ENCODE measurements around the gene PUS1.
A peak's percentile ranks its signal among the peaks of the same experiment; 100 is the strongest.

Gene PUS1

GRCh38 chr12:131928080-131928710, 881 bp upstream of the PUS1 start (continued):
- TF ChIP-seq CSRNP3 (CRISPR knock-in tag; IDR thresholded peaks at IDR 0.05) (no peak), OSR1 (CRISPR knock-in tag; IDR thresholded peaks at IDR 0.05) (no peak)

DNA sequence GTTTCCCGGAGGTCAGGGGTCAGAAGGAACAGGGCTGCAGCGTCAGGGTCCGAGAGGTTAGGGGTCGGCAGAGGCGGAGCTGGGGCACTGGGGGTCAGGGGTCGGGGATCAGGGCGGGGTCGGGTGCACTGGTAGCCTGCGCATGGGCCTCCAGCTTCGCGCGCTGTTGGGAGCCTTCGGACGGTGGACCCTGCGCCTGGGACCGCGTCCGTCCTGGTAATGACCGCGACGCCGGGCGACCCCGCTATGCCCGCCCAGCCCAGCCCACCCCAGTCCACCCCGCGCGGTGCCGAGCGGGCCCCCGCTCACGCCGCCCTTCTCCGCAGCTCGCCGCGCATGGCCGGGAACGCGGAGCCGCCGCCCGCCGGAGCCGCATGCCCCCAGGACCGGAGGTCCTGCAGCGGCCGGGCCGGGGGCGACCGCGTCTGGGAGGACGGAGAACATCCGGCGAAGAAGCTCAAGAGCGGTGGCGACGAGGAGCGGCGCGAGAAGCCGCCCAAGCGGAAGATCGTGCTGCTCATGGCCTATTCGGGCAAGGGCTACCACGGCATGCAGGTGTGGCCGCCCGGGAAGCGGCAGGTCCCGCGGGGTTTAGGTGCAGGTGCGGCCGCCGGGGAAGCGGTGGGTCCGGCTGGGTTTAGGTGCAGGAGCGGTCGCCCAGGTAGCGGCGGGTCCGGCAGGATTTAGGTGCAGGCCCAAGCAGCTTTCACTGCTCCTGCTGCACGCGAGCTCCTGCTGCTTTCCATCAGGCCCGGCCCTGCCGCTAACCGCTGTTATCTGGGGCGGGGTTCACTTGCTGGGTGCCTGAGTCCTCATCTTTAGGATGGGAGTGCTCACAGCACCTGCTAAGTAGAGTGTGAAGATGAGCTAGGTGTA, 743 bp downstream of the PUS1 start:
- ATAC-seq, result peak; percentile 30
- no peak for TF ChIP-seq ZNF70 (CRISPR knock-in tag; IDR thresholded peaks at IDR 0.05)
- no peak for TF ChIP-seq OSR1 (CRISPR knock-in tag; IDR thresholded peaks at IDR 0.05)
- TF ChIP-seq, protein P1, sequence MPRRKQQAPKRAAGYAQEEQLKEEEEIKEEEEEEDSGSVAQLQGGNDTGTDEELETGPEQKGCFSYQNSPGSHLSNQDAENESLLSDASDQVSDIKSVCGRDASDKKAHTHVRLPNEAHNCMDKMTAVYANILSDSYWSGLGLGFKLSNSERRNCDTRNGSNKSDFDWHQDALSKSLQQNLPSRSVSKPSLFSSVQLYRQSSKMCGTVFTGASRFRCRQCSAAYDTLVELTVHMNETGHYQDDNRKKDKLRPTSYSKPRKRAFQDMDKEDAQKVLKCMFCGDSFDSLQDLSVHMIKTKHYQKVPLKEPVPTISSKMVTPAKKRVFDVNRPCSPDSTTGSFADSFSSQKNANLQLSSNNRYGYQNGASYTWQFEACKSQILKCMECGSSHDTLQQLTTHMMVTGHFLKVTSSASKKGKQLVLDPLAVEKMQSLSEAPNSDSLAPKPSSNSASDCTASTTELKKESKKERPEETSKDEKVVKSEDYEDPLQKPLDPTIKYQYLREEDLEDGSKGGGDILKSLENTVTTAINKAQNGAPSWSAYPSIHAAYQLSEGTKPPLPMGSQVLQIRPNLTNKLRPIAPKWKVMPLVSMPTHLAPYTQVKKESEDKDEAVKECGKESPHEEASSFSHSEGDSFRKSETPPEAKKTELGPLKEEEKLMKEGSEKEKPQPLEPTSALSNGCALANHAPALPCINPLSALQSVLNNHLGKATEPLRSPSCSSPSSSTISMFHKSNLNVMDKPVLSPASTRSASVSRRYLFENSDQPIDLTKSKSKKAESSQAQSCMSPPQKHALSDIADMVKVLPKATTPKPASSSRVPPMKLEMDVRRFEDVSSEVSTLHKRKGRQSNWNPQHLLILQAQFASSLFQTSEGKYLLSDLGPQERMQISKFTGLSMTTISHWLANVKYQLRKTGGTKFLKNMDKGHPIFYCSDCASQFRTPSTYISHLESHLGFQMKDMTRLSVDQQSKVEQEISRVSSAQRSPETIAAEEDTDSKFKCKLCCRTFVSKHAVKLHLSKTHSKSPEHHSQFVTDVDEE (CRISPR knock-in tag; IDR thresholded peaks at IDR 0.05), result no peak
- TF ChIP-seq CSRNP3 (CRISPR knock-in tag; IDR thresholded peaks at IDR 0.05), result no peak

- no peak for ATAC-seq
These were observed 1.4 kb downstream of the PUS1 start for GRCh38 chr12:131930510-131930909.

More at GRCh38 chr12:131930510-131930909, 1.4 kb downstream of the PUS1 start:
- TF ChIP-seq GLIS3 (CRISPR knock-in tag; IDR thresholded peaks at IDR 0.05), result no peak
- no peak for TF ChIP-seq OSR1 (CRISPR knock-in tag; IDR thresholded peaks at IDR 0.05)
- TF ChIP-seq PPARA (CRISPR knock-in tag; IDR thresholded peaks at IDR 0.05; ENCODE audit: borderline replicate concordance), result no peak
- no peak for TF ChIP-seq ZFP30 (CRISPR knock-in tag; IDR thresholded peaks at IDR 0.05)
- no peak for TF ChIP-seq PATZ1 (CRISPR knock-in tag; IDR thresholded peaks at IDR 0.05; ENCODE audit: borderline replicate concordance)
- no peak for TF ChIP-seq ZNF8 (CRISPR knock-in tag; IDR thresholded peaks at IDR 0.05)
- TF ChIP-seq RARB (CRISPR knock-in tag; IDR thresholded peaks at IDR 0.05), result no peak
- TF ChIP-seq BACH2 (CRISPR knock-in tag; IDR thresholded peaks at IDR 0.05; ENCODE audit: borderline replicate concordance), result no peak
- no peak for TF ChIP-seq POU6F1 (CRISPR knock-in tag; IDR thresholded peaks at IDR 0.05; ENCODE audit: borderline replicate concordance, low read depth)
- no peak for TF ChIP-seq CSDC2 (CRISPR knock-in tag; IDR thresholded peaks at IDR 0.05)
- no peak for TF ChIP-seq ZNF70 (CRISPR knock-in tag; IDR thresholded peaks at IDR 0.05)
- TF ChIP-seq ZC3H10 (CRISPR knock-in tag; IDR thresholded peaks at IDR 0.05), result no peak
- TF ChIP-seq ISL1 (CRISPR knock-in tag; IDR thresholded peaks at IDR 0.05), result no peak
- TF ChIP-seq ESRRG (CRISPR knock-in tag; IDR thresholded peaks at IDR 0.05), result no peak
- no peak for TF ChIP-seq TCF4 (CRISPR knock-in tag; IDR thresholded peaks at IDR 0.05; ENCODE audit: borderline replicate concordance)
- TF ChIP-seq CSRNP3 (CRISPR knock-in tag; IDR thresholded peaks at IDR 0.05), result no peak
